Activated gamma-delta T cell (primary cell): ENCODE results near the gene SUMO1.

ENCODE experiments used
- DNase-seq: peaks from one replicate; lab custom pipeline; 2025; lab: John Stamatoyannopoulos, UW

Gene SUMO1

GRCh38 chr2:202201220-202202160 lies 36.9 kb downstream of the SUMO1 start:
- no peak for DNase-seq

DNA sequence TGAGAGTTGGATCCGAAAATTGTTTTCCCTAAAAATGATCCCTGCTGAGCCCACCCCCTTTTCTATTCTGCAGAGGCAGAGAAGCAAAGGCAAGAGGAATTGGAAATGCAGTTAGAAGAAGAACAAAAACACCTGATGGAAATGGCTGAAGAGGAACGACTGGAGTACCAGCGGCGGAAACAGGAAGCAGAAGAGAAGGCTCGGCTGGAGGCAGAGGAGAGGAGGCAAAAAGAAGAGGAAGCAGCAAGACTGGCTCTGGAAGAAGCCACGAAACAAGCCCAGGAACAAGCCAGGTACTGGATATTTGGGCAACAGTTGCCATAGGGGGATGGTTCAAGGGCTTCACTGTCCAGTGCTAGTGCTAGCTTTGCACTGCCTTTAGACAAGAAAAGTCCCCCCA lies 41.7 kb downstream of the SUMO1 start:
- DNase-seq, result no peak

DNA sequence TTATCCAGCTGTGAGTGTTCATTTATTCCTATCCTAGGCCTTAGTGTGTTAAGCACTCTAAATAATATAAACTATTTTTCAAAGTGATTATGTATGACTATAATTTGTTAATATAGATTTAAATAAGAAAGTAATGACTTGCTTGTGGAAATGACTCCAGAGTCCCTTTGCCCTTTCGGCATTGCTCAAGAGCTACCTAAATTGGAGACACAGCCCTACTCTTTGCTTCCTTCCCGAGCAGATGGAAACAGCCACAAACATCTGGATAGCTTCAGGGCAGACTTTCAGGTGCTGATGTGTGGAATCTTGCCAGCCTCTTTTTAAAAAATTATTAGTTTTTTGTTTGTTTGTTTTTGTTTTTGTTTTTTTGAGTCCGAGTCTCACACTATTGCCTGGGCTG lies 44.0 kb downstream of the SUMO1 start:
- DNase-seq, result no peak

DNA sequence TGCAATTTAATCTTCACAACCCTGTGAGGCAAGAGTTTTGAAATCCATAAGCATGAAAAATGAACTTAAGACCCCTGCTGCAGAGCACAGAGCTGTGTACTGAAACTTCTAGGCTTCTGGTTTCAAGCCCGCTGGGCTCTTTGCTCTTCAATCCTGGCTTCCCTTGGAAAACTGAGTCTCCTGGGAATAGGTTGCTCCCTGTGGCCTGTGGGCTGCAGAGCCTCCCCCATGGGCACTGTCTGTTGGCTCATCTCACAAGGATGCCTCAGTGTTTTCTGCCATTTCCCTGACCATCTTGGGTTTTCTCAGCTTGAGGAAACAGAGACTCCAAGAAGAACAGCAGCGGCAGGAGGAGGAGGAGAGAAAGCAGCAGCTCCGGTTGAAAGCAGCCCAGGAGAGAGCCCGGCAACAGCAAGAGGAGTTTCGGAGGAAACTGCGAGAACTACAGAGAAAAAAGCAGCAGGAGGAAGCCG lies 44.5 kb downstream of the SUMO1 start:
- no peak for DNase-seq

DNA sequence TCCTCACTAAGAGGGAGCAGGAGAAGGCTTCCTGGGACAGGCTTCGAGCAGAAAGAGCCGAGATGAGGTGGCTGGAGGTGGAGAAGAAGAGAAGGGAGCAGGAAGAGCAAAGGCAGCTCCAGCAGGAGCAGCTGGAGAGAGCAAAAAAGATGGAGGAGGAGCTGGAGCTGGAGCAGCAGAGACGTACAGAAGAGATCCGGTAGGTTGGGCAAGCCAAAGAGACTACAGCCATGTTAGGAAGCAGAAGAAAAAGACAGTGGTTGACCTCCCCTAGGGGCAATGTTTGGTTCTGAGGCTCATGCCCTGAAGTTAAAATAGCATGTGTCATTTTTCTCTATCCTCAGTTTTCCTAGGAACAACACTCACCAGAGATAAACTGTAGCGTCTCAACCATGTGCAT lies 45.1 kb downstream of the SUMO1 start:
- no peak for DNase-seq

DNA sequence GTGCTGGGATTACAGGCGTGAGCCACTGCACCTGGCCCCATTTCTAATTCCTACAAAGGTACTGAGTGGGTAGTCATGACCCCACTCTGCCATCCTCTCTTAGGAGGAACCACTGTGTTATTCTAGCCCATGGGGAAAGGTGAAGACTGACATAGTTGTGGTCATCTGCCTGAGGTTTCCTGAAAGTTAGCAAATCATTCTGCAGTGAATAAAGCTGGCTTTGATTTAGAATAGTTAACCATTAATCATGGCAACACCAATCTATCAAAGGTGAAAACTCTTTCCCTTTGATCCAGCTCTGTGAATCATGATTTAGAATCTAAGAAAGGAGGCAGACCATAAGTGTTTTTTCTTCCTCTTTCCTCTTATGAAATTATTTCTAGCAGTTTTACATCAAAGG lies 50.8 kb downstream of the SUMO1 start:
- no peak for DNase-seq

DNA sequence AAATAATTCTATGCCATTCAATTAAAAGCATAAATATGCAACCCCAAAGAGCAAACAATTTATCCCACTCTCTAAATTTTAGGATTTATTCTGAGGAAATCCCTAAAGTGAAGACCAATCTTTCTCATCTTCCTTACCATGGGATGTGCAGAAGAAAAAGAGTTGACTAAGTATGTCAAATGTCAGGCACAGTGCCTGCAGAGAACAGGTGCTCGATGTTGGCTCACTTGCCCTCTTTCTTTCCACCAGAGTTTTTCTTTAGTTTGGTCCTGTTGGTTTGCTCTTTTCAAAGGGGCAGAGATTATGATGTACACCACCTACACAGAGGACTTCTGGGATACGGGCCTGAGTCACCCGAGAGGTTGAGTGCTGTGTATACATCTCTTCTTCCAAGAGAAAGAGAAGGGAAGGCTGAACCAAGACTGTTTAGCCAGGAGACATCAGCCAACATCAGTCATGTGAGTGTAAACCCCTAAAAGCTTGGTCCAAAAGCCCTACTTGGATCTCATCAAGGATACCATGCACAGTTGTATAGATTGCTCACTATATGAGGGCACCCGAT lies 51.7 kb downstream of the SUMO1 start:
- no peak for DNase-seq

- DNase-seq, result no peak
These were observed 53.2 kb downstream of the SUMO1 start for GRCh38 chr2:202185156-202185555.

GRCh38 chr2:202184557-202184956 lies 53.8 kb downstream of the SUMO1 start:
- DNase-seq, result no peak

DNA sequence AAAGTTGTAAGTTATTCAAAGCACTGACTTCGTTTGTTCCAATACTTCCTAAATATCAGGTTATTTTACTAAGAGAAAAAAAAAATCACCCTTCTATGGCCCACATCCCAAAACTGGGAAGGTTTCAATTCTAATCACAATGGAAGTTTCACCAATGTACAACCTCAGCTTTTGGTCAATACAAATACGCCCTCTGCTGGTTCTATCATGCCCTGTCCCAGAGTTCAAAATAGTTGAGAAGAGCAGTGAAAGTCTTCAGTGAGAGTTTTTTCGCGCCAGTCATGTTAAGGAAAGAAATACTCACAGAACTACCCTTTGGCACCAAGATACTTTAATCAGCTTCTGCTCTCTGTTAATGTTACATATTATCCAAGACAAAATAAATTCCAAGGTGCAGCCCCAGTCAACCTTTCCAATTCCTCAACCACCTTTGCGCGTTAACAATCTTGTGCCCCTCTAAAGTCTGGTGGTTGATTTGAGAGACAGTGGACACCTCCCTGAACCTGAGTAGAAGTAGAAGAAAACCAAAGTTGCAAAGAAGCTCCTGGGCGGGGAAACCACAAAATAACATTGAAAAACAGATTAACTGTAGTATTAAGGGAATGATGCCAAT lies 59.9 kb downstream of the SUMO1 start:
- DNase-seq, result no peak

DNA sequence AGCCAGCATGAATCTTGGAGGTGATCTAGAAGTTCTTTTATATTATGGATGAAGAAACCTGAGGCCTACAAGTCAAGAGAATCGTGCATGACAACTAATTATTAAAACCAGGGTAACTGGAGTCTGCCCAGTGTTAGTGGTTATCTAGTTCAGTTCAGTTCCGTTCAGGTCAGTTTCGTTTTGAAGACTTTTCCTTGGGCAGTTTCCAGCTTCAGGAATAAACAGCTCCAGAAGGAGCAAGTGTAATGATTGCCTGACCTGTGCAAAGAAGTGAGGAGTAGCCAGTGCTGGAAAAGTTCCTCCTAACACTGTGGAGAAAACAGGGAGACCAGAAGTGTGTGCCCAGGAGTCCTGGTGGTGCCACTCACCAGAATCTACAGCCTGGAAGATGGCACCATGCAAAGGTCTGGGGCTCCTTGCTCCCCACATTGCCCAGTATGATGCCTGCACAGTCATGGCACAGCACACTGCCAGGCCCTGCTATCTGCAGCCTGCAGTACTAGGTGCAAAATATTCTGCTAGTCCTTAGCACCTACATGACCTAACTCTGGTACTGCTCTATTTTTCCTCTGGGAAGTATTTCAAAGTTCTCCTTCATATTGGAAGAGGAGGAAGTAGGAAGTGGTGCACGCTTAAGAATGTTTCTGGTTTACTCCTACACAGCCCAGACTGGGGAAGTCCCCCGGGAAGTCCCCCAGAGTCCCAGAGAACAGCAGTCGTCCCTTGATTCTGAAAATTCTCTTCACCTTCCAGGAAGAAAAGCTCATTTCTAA lies 65.8 kb downstream of the SUMO1 start:
- no peak for DNase-seq

DNA sequence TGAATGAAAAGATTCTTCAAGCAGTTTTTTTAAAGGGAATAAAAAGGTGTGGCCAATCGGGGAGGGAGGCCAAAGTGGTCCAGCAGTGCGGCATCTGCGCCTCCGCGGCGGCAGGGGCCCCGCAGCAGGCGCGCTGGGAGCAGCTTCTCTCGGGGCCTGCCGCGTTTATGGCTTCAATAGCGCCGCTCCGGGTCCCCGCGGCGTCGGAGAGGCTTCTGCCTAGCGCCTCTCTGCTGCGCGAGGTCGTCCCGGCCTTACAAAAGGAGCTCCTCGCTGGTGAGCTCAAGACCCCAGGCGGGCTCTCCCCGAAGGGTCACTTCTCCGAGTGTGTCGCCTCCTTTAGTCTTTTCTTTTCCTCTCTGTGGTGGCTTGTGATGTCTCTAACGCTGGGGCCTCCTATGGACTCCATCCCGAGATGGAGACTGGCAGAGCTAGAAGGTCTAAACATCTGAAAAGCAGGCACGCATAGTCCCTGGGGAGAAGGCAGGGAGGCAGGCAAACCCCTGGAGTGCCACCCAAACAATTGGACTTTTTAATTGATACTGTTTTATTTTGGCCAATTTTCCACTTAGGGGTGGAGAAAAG lies 67.1 kb downstream of the SUMO1 start:
- no peak for DNase-seq

- DNase-seq, result no peak
These were observed 68.5 kb downstream of the SUMO1 start for GRCh38 chr2:202169832-202170424.

GRCh38 chr2:202169131-202169530 lies 69.3 kb downstream of the SUMO1 start:
- no peak for DNase-seq

GRCh38 chr2:202165945-202166344 lies 72.5 kb downstream of the SUMO1 start:
- no peak for DNase-seq

DNA sequence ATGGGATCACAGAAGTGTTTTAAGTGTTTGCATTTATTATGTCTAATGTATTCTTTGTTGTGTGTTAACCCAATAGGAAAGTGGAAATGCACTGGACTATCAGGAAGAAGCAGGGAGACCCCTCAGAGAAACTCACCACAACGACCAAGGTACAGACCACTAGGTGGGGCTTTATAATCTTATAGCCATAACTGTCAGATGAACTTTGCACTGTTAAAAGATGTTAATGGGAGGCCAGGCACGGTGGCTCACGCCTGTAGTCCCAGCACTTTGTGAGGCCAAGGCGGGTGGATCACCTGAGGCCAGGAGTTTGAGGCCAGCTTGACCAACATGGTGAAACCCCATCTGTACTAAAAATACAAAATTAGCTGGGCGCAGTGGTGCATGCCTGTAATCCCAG lies 73.2 kb downstream of the SUMO1 start:
- DNase-seq, result no peak

DNA sequence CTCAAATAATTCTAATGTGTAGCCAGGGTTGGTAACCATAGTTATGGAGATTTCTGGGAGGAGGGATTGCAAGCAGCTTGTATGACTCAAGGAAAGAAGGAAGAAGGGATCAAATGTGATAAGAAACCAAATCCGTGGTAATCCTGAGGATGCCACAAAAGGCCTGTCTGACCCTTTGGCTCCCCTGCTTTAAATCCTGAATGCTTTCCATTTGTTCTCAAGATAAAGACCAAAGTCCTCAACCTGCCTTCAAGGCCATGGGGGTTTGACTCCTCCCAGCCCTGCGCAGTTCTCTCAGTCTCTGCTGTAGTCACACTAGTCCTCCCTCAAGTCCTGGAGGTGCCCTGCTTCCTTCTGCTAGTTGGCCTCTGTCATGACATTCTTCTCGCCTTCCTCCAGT lies 74.0 kb downstream of the SUMO1 start:
- DNase-seq, result no peak

- DNase-seq, result no peak
These were observed 77.1 kb downstream of the SUMO1 start for GRCh38 chr2:202161151-202161835.

DNA sequence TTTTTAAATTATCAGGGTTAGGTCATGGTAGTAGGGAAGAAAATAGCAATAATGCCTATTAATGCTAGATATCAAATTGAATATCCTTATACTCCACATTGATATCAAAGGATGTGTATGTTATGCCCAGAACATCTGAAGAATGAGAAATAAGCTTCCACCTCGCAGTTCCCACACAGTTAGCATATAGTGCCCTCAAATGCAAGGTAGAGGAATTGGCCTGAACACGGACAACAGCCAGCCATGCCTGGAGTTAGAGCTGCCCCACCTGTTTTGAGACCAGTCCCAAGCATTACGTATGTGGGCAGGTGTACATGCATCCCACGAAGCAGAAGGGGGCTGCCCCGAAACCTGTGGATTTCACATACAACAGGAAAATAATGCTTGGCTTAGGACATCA lies 79.6 kb downstream of the SUMO1 start:
- no peak for DNase-seq

GRCh38 chr2:202157211-202157990 lies 81.0 kb downstream of the SUMO1 start:
- no peak for DNase-seq
